SU-DHL-6 (cell line): ENCODE results near the gene ARL9.

Experiments
- H2AFZ ChIP-seq: fragments of 200-600 bp; sonication (generic); 2 replicates; pipeline ENCODE4 v1.6.1; 2014; ENCODE audit warnings: low read depth, mild to moderate bottlenecking, moderate library complexity, mixed read lengths, antibody characterized with exemption, low read length; ENCODE audit not compliant: severe bottlenecking
- H3F3A ChIP-seq: fragments of 200-600 bp; shearing (Covaris generic); 2 replicates; pipeline ENCODE4 v1.6.0; 2016; ENCODE audit warnings: antibody characterized with exemption, mild to moderate bottlenecking; ENCODE audit not compliant: insufficient read depth
- H3K27ac ChIP-seq: fragments of 200-600 bp; sonication (generic); 2 replicates; pipeline ENCODE4 v1.5.1; 2016; ENCODE audit warnings: low read depth, mild to moderate bottlenecking, low read length, moderate library complexity, mixed read lengths
- H3K27me3 ChIP-seq: fragments of 200-600 bp; sonication (generic), shearing (Covaris generic); 2 replicates; pipeline ENCODE4 v1.6.0; 2014; ENCODE audit warnings: mild to moderate bottlenecking, low read length
- H3K36me3 ChIP-seq: fragments of 200-600 bp; sonication (generic); 2 replicates; pipeline ENCODE4 v1.6.1; 2014; ENCODE audit warnings: mild to moderate bottlenecking, low read length, mixed read lengths
- H3K4me2 ChIP-seq: fragments of 300-600, 200-600 bp; shearing (Covaris generic), sonication (generic); 2 replicates; pipeline ENCODE4 v1.6.0; 2014; ENCODE audit warnings: low read length, low read depth, mild to moderate bottlenecking; ENCODE audit not compliant: poor library complexity, severe bottlenecking
- H3K4me3 ChIP-seq: fragments of 200-600 bp; sonication (generic); 2 replicates; pipeline ENCODE4 v1.5.1; 2014; ENCODE audit warnings: antibody characterized with exemption, low read length, mild to moderate bottlenecking, mixed read lengths; ENCODE audit not compliant: insufficient read depth, poor library complexity, severe bottlenecking
- H3K79me2 ChIP-seq: fragments of 200-600 bp; sonication (generic); 2 replicates; pipeline ENCODE4 v1.6.1; 2014; ENCODE audit warnings: mild to moderate bottlenecking, low read length, moderate library complexity; ENCODE audit not compliant: insufficient read depth
- H3K9ac ChIP-seq: fragments of 200-600 bp; sonication (generic); 2 replicates; pipeline ENCODE4 v1.7.0; 2014; ENCODE audit warnings: mild to moderate bottlenecking, low read length
- H3K9me2 ChIP-seq: fragments of 200-600 bp; sonication (generic); replicated peaks from 2 replicates; pipeline ENCODE4 v1.6.1; 2014; ENCODE audit warnings: low read length; ENCODE audit not compliant: insufficient read depth
- H3K9me3 ChIP-seq: fragments of 200-600 bp; sonication (generic); 2 replicates; pipeline ENCODE4 v1.6.1; 2014; ENCODE audit warnings: low read length, mixed read lengths; ENCODE audit not compliant: insufficient read depth
- H4K20me1 ChIP-seq: fragments of 200-600 bp; sonication (generic); 2 replicates; pipeline ENCODE4 v1.6.1; 2014; ENCODE audit warnings: low read depth, mild to moderate bottlenecking, antibody characterized with exemption, low read length, moderate library complexity, mixed read lengths
- CTCF ChIP-seq: fragments of 200-600 bp; sonication (generic); IDR thresholded peaks from one replicate; pipeline ENCODE4 v1.5.1; 2017; ENCODE audit warnings: antibody characterized with exemption, mild to moderate bottlenecking, low read length, moderate library complexity; ENCODE audit not compliant: insufficient read depth, poor library complexity, severe bottlenecking
- EZH2phosphoT487 ChIP-seq: fragments of 200-600 bp; sonication (generic), shearing (Covaris generic); conservative IDR thresholded peaks from 2 replicates; pipeline ENCODE4 v1.6.1; 2018; ENCODE audit warnings: mild to moderate bottlenecking, antibody characterized with exemption, low read length, moderate library complexity, mixed read lengths

ARL9 gene

GRCh38 chr4:56531149-56531770, 25.7 kb downstream of the ARL9 start:
- 0 out of 2 replicates have a peak overlapping the region, but pooled peaks have one; percentile 54 for H3K9ac ChIP-seq
- H3K27me3 ChIP-seq: no peaks in the 10 kb centered on the region
- H3K79me2 ChIP-seq: no peaks in the 10 kb centered on the region
- H3K9me3 ChIP-seq: no peaks in the 10 kb centered on the region
- H4K20me1 ChIP-seq: no peaks in the 10 kb centered on the region
- peak overlapping the region; percentile 77 for H3K4me2 ChIP-seq
- TF ChIP-seq EZH2phosphoT487 (no peak), CTCF (no peak)
- H3K4me3 ChIP-seq: peak overlapping the region; percentile 57
- no peaks in the 10 kb centered on the region for H3F3A ChIP-seq
- H3K36me3 ChIP-seq: no peaks in the 10 kb centered on the region
- H3K9me2 ChIP-seq: no peaks in the 10 kb centered on the region
- no peak overlapping the region for H3K27ac ChIP-seq
- peak overlapping the region; percentile 76 for H2AFZ ChIP-seq

DNA sequence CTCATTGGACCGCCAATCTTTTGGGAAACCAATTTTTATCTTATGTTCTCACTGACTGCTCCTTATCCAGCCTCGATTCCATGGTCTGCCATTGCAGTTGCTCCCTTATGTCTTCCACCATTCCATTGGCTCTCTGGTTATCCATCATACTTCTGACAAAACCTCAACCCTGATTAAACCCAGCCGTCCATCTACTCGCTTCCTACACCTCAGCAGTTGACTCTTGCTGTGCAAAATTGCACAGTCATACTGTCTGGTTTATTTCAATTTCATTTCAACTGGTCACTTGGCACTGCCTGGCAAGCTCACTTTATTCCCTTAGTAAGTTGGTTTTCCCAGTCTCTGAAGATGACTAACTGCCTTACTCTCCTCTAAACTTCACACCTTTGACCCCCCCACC, 26.2 kb downstream of the ARL9 start:
- no peaks in the 10 kb centered on the region for H3K27me3 ChIP-seq
- no peak overlapping the region for H3K4me3 ChIP-seq
- no peaks in the 10 kb centered on the region for H3F3A ChIP-seq

GRCh38 chr4:56532239-56532638, 26.6 kb downstream of the ARL9 start:
- Histone ChIP-seq H3F3A (no peaks in the 10 kb centered on the region), H3K9me2 (no peaks in the 10 kb centered on the region), H4K20me1 (no peaks in the 10 kb centered on the region), H3K27me3 (no peaks in the 10 kb centered on the region), H3K9me3 (no peaks in the 10 kb centered on the region), H3K4me2 (no peak overlapping the region), H3K36me3 (no peaks in the 10 kb centered on the region), H3K27ac (no peak overlapping the region), H2AFZ (no peak overlapping the region), H3K4me3 (no peak overlapping the region), H3K79me2 (no peaks in the 10 kb centered on the region), H3K9ac (no peak overlapping the region)
- TF ChIP-seq EZH2phosphoT487 (no peak), CTCF (no peak)

More for the DNA sequence above, 26.2 kb downstream of the ARL9 start:
- H3K9ac ChIP-seq: no peak overlapping the region
- no peak overlapping the region for H3K4me2 ChIP-seq
- no peak overlapping the region for H3K27ac ChIP-seq
- no peaks in the 10 kb centered on the region for H3K9me3 ChIP-seq
- no peak for TF ChIP-seq EZH2phosphoT487
- TF ChIP-seq CTCF: no peak
- H3K79me2 ChIP-seq: no peaks in the 10 kb centered on the region
- no peaks in the 10 kb centered on the region for H4K20me1 ChIP-seq
- no peaks in the 10 kb centered on the region for H3K9me2 ChIP-seq
- no peak overlapping the region for H2AFZ ChIP-seq
- H3K36me3 ChIP-seq: no peaks in the 10 kb centered on the region
